Prostate gland (tissue), 2 donors: ENCODE results near the gene FGF12.

ENCODE experiments used
- CTCF ChIP-seq, 4 experiments: fragments of 200-600 bp in 2 of 4; fragments of 450-650 bp in 2 of 4; sonication (generic) in 2 of 4; IDR thresholded peaks; 1 replicate in 3 of 4; 2 replicates in 1 of 4; pipeline ENCODE4 v1.5.1; 2016 to 2019; ENCODE audit warnings: antibody characterized with exemption in 4 of 4, mild to moderate bottlenecking in 2 of 4, moderate library complexity in 2 of 4
- POLR2A ChIP-seq: fragments of 450-650 bp; IDR thresholded peaks from one replicate; pipeline ENCODE4 v1.6.1; 2016; ENCODE audit warnings: antibody characterized with exemption, mild to moderate bottlenecking

- no peak for TF ChIP-seq POLR2A
- TF ChIP-seq CTCF (IDR thresholded peaks at IDR 0.05), result no peak
These were observed 22.9 kb upstream of the FGF12 start for GRCh38 chr3:192750201-192750600.
